ENCODE data around the gene PDCD4.

PDCD4 gene

DNA sequence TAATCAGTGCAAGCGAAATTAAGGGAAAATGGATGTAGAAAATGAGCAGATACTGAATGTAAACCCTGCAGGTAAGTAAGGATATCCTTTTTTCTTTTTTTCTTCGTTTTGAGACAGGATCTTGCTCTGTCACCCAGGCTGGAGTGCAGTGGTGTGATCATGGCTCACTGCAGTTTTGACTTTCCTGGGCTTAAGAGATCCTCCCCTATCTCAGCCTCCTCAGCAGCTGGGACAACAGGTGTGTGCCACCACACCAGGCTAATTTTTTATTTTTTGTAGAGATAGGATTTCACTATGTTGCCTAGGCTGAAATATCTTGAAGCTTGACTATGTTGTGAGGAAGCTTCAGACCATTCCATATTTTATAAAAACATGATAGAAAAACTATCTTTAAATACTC is 4.3 kb downstream of the PDCD4 start:
- no peak for DNase-seq (ENCODE audit: low spot score)
- TF ChIP-seq CTCF (IDR thresholded peaks at IDR 0.05; ENCODE audit: extremely low read depth, missing control alignments): no peak

GRCh38 chr10:110876788-110877187 is 5.1 kb downstream of the PDCD4 start:
- no peak for TF ChIP-seq CTCF (IDR thresholded peaks at IDR 0.05; ENCODE audit: extremely low read depth, missing control alignments)
- DNase-seq (ENCODE audit: low spot score): no peak

- TF ChIP-seq CTCF (IDR thresholded peaks at IDR 0.05; ENCODE audit: extremely low read depth, missing control alignments): no peak
- no peak for DNase-seq (ENCODE audit: low spot score)
Observed at GRCh38 chr10:110880012-110880411, 8.3 kb downstream of the PDCD4 start.

DNA sequence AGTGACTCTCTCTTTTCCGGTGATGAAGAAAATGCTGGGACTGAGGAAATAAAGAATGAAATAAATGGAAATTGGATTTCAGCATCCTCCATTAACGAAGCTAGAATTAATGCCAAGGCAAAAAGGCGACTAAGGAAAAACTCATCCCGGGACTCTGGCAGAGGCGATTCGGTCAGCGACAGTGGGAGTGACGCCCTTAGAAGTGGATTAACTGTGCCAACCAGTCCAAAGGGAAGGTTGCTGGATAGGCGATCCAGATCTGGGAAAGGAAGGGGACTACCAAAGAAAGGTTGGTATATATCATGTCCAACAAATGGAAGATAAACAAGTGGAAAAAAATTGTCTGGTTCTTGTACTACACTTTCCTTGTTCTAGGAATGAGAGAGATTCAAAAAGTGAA is 9.5 kb downstream of the PDCD4 start:
- no peak for DNase-seq (ENCODE audit: low spot score)
- TF ChIP-seq CTCF (IDR thresholded peaks at IDR 0.05; ENCODE audit: extremely low read depth, missing control alignments): no peak

- no peak for DNase-seq (ENCODE audit: low spot score)
- no peak for TF ChIP-seq CTCF (IDR thresholded peaks at IDR 0.05; ENCODE audit: extremely low read depth, missing control alignments)
Observed at GRCh38 chr10:110881905-110882304, 10.2 kb downstream of the PDCD4 start.

DNA sequence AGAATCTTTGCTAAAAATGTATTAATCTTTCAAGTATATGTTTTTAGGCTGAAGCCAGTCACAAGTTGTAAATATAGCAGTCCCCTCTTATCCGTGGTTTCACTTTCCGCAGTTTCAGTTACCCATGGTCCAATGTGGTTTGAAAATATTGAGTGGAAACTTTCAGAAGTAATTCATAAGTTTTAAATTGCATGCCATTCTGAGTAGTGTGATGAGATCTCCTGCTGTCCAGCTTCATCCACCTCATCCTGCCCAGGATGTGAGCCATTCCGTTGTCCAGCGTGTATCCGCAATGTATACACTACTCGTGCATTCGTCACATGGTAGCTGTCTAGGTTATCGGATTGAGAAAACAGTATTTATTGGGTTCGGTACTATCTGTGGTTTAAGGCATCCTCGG is 12.2 kb downstream of the PDCD4 start:
- TF ChIP-seq CTCF (IDR thresholded peaks at IDR 0.05; ENCODE audit: extremely low read depth, missing control alignments): no peak
- no peak for DNase-seq (ENCODE audit: low spot score)

- no peak for DNase-seq (ENCODE audit: low spot score)
- no peak for TF ChIP-seq CTCF (IDR thresholded peaks at IDR 0.05; ENCODE audit: extremely low read depth, missing control alignments)
Observed at GRCh38 chr10:110885932-110886674, 14.4 kb downstream of the PDCD4 start.

Data from GM20000 (cell line).